Regular cardiac myocyte (primary cell): ENCODE results near the gene RUFY1. TPM values are rescaled to one million over a fixed set of nuclear protein-coding genes. Genes with fewer than 3 reads are reported as not detected.

ENCODE experiments used
- total RNA-seq: library from RNA; depleted of rRNA; stranded (reverse); fragments of >200 nt; gene quantifications from 2 replicates; pipeline ENCODE4 v1.2.3, GENCODE V29; 2014

Gene RUFY1
- 46.4 and 58.1 TPM in 2 replicates for total RNA-seq

GRCh38 chr5:179550511-179551342, at the start of gene RUFY1:
RUFY1 (plus strand) TSS chr5:179550554; CDS start chr5:179550570, 16 bp downstream.

GRCh38 chr5:179623003-179623905, 72.9 kb downstream of the RUFY1 start, which contains the start of gene HNRNPH1:
HNRNPH1 (minus strand) TSS chr5:179623671; CDS start chr5:179623133, 538 bp downstream.

Other genes starting within 250 kb of the RUFY1 start
- 56.0 and 57.8 TPM in 2 replicates for gene ADAMTS2, start 205.1 kb upstream of the RUFY1 start, total RNA-seq
- gene HNRNPH1, start 73.1 kb downstream of the RUFY1 start, total RNA-seq = 509 and 722 TPM in 2 replicates
- gene CBY3, start 130.5 kb downstream of the RUFY1 start, total RNA-seq = not detected in 2 replicates
- 957 and 1,184 TPM in 2 replicates for gene CANX, start 148.4 kb downstream of the RUFY1 start, total RNA-seq
- gene MAML1, start 182.3 kb downstream of the RUFY1 start, total RNA-seq = 3.4 and 6.5 TPM in 2 replicates
- gene LTC4S, start 243.4 kb downstream of the RUFY1 start, total RNA-seq = 0.19 and 1.4 TPM in 2 replicates